ENCODE measurements around the gene COG1. TPM values are rescaled to one million over a fixed set of nuclear protein-coding genes. Genes with fewer than 3 reads are reported as not detected.

COG1 gene
- total and polyA plus RNA-seq, 2 donors (not counting 3 experiments of a cell fraction or from before 2014, with no cell fraction given): 26.2 to 39.0 TPM

DNA sequence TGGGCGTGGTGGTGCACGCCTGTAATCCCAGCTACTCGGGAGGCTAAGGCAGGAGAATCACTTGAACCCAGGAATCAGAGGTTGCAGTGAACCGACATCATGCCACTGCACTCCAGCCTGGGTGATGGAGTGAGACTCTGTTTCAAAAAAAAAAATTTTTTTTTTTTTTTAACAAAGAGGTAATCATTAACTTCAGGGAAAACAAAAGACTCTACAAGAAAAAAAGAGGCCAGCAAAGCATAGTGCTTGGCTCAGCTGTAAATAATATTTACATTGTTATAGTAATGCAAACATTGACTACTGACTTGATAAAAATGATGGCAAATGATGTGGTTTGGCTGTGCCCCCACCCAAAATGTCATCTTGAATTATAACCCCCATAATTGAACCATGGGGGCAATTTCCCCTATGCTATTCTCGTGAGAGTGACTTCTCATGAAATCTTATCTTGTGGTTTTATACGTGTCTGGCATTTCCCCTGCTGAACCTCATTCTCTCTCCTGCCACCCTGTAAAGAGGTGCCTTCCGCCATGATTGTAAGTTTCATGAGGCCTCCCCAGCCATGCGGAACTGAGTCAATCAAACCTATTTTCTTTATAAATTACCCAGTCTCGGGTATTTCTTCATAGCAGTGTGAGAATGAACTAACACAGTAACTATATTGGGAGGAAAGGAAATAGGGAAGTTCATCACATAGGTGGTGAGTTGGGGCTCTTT is 40.8 kb upstream of the COG1 start:
- FAIRE-seq (no peak), DNase-seq (ENCODE audit: low read depth, low spot score) (no peak)
- Histone ChIP-seq H2AFZ (ENCODE audit: low read depth, low read length) (no peak overlapping the region), H3K36me3 (ENCODE audit: control insufficient read depth in 2 of 2, extremely low read depth in 1 of 2, insufficient read depth in 2 of 2, low read length in 2 of 2) (no peaks in the 10 kb centered on the region), H3K4me2 (ENCODE audit: insufficient read depth, low read length) (no peak overlapping the region), H3K4me3 (replicated peaks in 1 of 3; ENCODE audit: insufficient read depth in 1 of 3, low read depth in 1 of 3, low read length in 3 of 3) (no peak overlapping the region), H3K4me1 (ENCODE audit: control insufficient read depth, extremely low read depth, insufficient read depth, low read length) (no peaks in the 10 kb centered on the region), H3K9me1 (replicated peaks; ENCODE audit: control insufficient read depth, extremely low read depth, insufficient read depth, low read length) (no peaks in the 10 kb centered on the region), H3K9ac (replicated peaks; ENCODE audit: extremely low read depth, insufficient read depth, low read length) (no peak overlapping the region), H4K20me1 (replicated peaks; ENCODE audit: control insufficient read depth, extremely low read depth, insufficient read depth, low read length) (no peaks in the 10 kb centered on the region), H3K79me2 (ENCODE audit: control insufficient read depth, insufficient read depth, low read length) (no peaks in the 10 kb centered on the region), H3K27me3 (ENCODE audit: control insufficient read depth in 2 of 2, insufficient read depth in 2 of 2, low read length in 2 of 2) (peaks cover 3 to 9% of the 10 kb centered on the region in 2 experiments), H3K9me3 (replicated peaks; ENCODE audit: control insufficient read depth, insufficient read depth, low read length) (no peaks in the 10 kb centered on the region), H3K27ac (ENCODE audit: insufficient read depth, low read depth, low read length) (no peak overlapping the region)
- TF ChIP-seq MYC (IDR thresholded peaks at IDR 0.05; ENCODE audit: low read depth, low read length) (no peak), GATA2 (IDR thresholded peaks at IDR 0.05; ENCODE audit: insufficient read depth, insufficient read length, low read depth, low read length) (no peak), FOS (IDR thresholded peaks at IDR 0.05; ENCODE audit: borderline replicate concordance, insufficient read depth, low read length) (no peak)
- TF ChIP-seq, protein P1, sequence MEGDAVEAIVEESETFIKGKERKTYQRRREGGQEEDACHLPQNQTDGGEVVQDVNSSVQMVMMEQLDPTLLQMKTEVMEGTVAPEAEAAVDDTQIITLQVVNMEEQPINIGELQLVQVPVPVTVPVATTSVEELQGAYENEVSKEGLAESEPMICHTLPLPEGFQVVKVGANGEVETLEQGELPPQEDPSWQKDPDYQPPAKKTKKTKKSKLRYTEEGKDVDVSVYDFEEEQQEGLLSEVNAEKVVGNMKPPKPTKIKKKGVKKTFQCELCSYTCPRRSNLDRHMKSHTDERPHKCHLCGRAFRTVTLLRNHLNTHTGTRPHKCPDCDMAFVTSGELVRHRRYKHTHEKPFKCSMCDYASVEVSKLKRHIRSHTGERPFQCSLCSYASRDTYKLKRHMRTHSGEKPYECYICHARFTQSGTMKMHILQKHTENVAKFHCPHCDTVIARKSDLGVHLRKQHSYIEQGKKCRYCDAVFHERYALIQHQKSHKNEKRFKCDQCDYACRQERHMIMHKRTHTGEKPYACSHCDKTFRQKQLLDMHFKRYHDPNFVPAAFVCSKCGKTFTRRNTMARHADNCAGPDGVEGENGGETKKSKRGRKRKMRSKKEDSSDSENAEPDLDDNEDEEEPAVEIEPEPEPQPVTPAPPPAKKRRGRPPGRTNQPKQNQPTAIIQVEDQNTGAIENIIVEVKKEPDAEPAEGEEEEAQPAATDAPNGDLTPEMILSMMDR (IDR thresholded peaks at IDR 0.05; ENCODE audit: extremely low read depth in 1 of 2, insufficient read depth in 1 of 2, low read depth in 1 of 2, low read length in 2 of 2): no peak
- TF ChIP-seq, protein P2, sequence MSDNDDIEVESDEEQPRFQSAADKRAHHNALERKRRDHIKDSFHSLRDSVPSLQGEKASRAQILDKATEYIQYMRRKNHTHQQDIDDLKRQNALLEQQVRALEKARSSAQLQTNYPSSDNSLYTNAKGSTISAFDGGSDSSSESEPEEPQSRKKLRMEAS (IDR thresholded peaks at IDR 0.05; ENCODE audit: insufficient read depth, insufficient read length): no peak
- ChIA-PET POLR2A (no interaction called here), CTCF (no interaction called here)
- dilution Hi-C loops (cut with MboI; ENCODE audit: extremely low pct_ligation_motif_present, low sequenced_read_pairs): no loop called here
- BruUV-seq (replicated peaks): no TSS peak
- intact Hi-C loops (cut with micrococcal nuclease): no loop called here

Data from endothelial cell of umbilical vein (primary cell).